LNCAP (cell line): ENCODE data around the gene PLAGL2.

Experiments used
- CTCF ChIP-seq: fragments of 450-650 bp; IDR thresholded peaks from 2 replicates; pipeline ENCODE4 v1.5.1; 2017; ENCODE audit warnings: mild to moderate bottlenecking

Gene PLAGL2

DNA sequence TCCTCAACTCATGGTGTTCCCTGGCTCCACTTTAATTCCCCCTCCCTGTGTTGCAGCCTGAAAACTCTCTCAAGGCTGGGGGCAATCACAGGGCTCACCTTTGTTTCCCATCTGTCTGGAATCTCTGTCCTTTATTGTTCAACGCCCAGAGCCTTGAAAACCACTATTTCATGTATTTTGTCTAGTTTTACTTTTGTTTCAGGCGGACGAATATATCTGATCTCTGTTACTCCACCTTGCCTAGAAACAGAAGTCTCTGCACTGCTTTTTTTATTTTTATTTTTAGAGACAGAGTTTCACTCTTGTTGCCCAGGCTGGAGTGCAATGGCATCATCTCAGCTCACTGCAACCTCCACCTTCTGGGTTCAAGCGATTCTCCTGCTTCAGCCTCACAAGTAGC, 27.6 kb downstream of the PLAGL2 start:
- TF ChIP-seq CTCF = no peak

GRCh38 chr20:32179515-32179914, 28.0 kb downstream of the PLAGL2 start:
- TF ChIP-seq CTCF = no peak

GRCh38 chr20:32168184-32168910, 39.2 kb downstream of the PLAGL2 start:
- no peak for TF ChIP-seq CTCF

DNA sequence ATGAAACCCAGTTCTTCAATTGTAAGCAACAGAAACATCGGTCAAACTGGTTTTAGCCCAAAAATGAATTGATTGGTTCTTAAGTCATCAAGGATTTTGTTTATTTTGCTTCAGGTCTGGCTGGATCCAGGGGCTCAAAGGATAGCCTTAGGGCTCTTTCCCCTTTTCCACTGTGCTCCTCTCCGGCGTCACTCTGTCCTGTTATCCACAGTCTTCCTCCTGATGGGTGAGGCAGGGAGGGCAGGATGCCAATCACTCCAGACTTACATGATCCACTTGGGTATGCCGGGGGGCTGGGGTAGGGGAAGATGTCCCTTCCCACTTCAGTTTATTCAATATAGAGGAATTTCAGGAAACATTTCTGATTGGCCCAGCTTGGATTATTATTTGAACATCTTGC, 40.0 kb downstream of the PLAGL2 start:
- no peak for TF ChIP-seq CTCF

GRCh38 chr20:32165836-32166545, 41.6 kb downstream of the PLAGL2 start:
- no peak for TF ChIP-seq CTCF

- TF ChIP-seq CTCF = no peak
Measured at GRCh38 chr20:32164984-32165735, 42.4 kb downstream of the PLAGL2 start.

- TF ChIP-seq CTCF = no peak
Measured at GRCh38 chr20:32163951-32164350, 43.6 kb downstream of the PLAGL2 start.
